Upper lobe of right lung (tissue), 1 donor: Measurements from ENCODE around the gene PDE4B. TPM values are rescaled to one million over a fixed set of nuclear protein-coding genes. Genes with fewer than 3 reads are reported as not detected.

Experiments used
- ATAC-seq: fragments of 200-7000 bp; cut with Tn5 transposase; one replicate; pipeline ENCODE4 v1.9.1; 2020; ENCODE audit warnings: mild to moderate bottlenecking, moderate library complexity
- DNase-seq: peaks from one replicate; pipeline ENCODE4 v3.0.0-alpha.2; 2020
- H3K27ac ChIP-seq: fragments of 200-600 bp; one replicate; pipeline ENCODE4 v1.8.0; 2022
- H3K27me3 ChIP-seq: fragments of 200-600 bp; one replicate; pipeline ENCODE4 v1.8.0; 2022; ENCODE audit warnings: mild to moderate bottlenecking
- H3K36me3 ChIP-seq: fragments of 200-600 bp; one replicate; pipeline ENCODE4 v1.8.0; 2022
- H3K4me1 ChIP-seq: fragments of 200-600 bp; one replicate; pipeline ENCODE4 v1.8.0; 2022
- H3K4me3 ChIP-seq: fragments of 200-600 bp; one replicate; pipeline ENCODE4 v1.8.0; 2022; ENCODE audit warnings: mild to moderate bottlenecking
- H3K9me3 ChIP-seq: fragments of 200-600 bp; one replicate; pipeline ENCODE4 v1.8.0; 2022
- intact Hi-C: fragments of 100-400 bp; cut with DNase I; formaldehyde crosslinking; loops from one replicate; pipeline ENCODE4 v1.11.0; 2022
- total RNA-seq: library from RNA; stranded (reverse); fragmentation: NEBNext Ultra II Directional; extraction: Animal tissue kit (Norgen Biotek cat#: 25700); gene quantifications from one replicate; pipeline ENCODE4 v1.2.1, GENCODE V29; 2021
- TF ChIP-seq, protein P1 (sequence below): fragments of 200-600 bp; IDR thresholded peaks from one replicate; pipeline ENCODE4 v1.8.0; 2022; ENCODE audit warnings: antibody characterized with exemption
- donor health status: DM: no; HTN: yes; CAD: no; lungs with severe emphysema.

The PDE4B gene
- total RNA-seq, 1 donor from 2014 or later, result 14.3 TPM

DNA sequence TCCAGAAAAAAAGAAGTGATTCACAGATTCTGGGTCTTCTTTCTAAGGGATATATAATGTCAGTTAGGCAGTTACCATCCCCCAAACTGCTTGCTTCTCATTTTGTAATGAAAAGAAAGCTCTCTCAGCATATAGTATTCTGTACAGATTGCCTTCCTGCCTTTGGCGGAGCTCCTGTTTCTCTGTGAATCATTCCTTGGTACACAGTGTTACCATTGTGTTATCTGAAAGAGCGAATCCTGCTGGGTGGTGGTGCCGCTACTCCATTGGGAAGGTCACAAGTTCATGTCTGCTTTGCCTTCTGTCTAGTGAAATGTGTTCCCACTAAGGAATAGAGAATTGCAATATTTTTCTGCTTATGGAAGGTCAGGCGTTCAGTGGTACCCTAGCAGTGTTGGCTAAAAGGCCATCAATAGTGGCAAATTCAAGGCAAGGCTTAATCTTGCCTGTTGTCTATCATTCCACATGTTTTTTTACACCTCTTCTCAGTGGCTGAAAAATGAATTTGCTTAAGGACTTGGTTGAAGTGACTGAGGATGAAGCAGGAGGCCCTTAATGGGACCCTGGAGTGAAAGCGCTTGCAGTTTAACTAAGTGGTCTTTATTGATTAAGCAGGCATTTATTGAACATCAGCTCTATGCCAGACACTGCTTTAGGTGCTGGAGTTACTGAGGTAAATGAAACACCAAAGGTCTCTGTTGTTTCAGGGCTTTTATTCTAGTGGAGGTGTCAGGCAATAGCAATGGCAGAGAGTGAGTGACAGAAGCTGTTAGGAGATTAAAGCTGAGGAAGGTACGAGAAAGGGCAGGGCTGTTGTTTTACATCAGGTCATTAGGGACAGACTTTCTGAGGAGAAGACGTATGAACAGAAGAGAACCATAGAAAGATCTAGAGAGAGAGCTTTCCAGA is 186.7 kb downstream of the PDE4B start:
- no peaks in the 10 kb centered on the region for H3K27me3 ChIP-seq
- TF ChIP-seq, protein P1, sequence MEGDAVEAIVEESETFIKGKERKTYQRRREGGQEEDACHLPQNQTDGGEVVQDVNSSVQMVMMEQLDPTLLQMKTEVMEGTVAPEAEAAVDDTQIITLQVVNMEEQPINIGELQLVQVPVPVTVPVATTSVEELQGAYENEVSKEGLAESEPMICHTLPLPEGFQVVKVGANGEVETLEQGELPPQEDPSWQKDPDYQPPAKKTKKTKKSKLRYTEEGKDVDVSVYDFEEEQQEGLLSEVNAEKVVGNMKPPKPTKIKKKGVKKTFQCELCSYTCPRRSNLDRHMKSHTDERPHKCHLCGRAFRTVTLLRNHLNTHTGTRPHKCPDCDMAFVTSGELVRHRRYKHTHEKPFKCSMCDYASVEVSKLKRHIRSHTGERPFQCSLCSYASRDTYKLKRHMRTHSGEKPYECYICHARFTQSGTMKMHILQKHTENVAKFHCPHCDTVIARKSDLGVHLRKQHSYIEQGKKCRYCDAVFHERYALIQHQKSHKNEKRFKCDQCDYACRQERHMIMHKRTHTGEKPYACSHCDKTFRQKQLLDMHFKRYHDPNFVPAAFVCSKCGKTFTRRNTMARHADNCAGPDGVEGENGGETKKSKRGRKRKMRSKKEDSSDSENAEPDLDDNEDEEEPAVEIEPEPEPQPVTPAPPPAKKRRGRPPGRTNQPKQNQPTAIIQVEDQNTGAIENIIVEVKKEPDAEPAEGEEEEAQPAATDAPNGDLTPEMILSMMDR, result no peak
- no peaks in the 10 kb centered on the region for H3K36me3 ChIP-seq
- H3K4me3 ChIP-seq, result no peak overlapping the region
- ATAC-seq (no peak), DNase-seq (no peak)
- intact Hi-C loops, result no loop called here
- H3K27ac ChIP-seq, result no peak overlapping the region
- H3K4me1 ChIP-seq, result no peaks in the 10 kb centered on the region
- no peaks in the 10 kb centered on the region for H3K9me3 ChIP-seq

DNA sequence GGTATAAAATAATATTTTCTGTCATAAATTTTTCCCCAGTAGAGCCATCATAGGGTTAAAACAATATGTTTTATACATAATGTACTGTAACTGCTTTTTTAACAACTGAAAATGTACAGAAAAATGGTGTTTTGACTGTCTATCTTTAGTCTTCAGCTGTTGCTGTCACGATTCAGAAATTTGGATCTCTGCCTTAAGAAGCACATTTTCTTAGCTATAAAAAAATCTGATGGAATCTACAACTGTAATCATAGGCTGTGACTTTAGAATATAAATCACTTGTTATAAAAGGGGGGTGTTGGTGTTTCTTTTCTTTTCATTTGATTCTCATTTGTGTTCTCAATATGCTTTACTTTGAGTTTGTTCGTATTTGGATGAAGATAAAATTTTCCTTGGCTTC is 187.5 kb downstream of the PDE4B start:
- no peak for ATAC-seq
- intact Hi-C loops, result no loop called here
- Histone ChIP-seq H3K27ac (no peak overlapping the region), H3K4me3 (no peak overlapping the region), H3K9me3 (no peaks in the 10 kb centered on the region), H3K36me3 (no peaks in the 10 kb centered on the region), H3K4me1 (no peaks in the 10 kb centered on the region), H3K27me3 (no peaks in the 10 kb centered on the region)
- DNase-seq, result no peak
- TF ChIP-seq, protein P1, result no peak

DNA sequence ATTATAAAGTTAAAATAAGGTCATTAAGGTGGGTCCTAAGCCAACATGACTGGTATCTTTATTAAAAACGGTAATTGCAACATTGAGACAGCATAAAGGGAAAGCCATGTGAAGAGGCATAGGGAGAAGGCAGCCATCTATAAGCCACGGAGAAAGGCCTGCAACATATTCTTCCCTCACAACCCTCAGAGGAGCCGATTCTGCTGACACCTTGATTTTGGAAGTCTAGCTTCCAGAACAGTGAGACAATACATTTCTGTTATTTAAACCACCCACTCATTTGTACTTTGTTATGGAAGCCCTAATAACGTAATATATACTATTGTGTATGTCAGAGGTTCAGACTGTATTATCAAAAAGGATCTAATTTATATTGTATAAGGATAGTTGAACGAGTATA is 190.8 kb downstream of the PDE4B start:
- Histone ChIP-seq H3K4me1 (no peaks in the 10 kb centered on the region), H3K9me3 (no peaks in the 10 kb centered on the region), H3K27ac (no peak overlapping the region), H3K36me3 (no peaks in the 10 kb centered on the region), H3K4me3 (no peak overlapping the region), H3K27me3 (no peaks in the 10 kb centered on the region)
- ATAC-seq (no peak), DNase-seq (no peak)
- TF ChIP-seq, protein P1, result no peak
- intact Hi-C loops, result no loop called here

DNA sequence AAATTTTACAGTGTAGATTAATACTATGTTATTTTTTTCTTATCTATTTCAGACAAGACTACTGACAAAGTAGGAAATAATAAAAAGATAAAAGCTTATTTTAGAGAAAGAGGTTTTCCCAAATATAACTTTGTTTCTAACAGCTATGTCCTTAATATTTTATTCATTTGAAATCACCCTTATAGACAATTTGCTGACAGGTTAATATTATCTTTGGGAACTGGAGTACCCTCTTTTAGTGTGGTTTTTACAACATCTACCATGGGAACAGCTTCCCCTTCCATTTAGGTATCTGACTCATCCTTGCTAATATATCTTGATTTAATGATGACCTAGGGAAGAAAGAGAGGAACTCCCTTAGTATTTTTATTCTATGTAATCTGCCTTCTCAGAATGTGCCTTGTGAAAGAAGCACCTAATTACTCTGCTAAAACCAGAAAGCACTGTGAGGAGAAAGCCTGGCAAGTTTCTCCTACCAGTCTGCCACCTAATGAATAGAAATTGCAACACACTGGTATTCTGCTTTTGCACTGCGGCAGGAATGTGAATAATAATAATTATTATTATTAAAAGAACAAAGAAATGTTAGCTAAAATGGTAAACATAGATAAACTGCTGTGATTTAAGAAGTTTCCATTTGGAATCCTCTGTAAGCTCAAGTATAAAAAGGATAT is 192.8 kb downstream of the PDE4B start:
- TF ChIP-seq, protein P1, result no peak
- no peaks in the 10 kb centered on the region for H3K36me3 ChIP-seq
- no peaks in the 10 kb centered on the region for H3K4me1 ChIP-seq
- H3K9me3 ChIP-seq, result no peaks in the 10 kb centered on the region
- no peak overlapping the region for H3K4me3 ChIP-seq
- no peaks in the 10 kb centered on the region for H3K27me3 ChIP-seq
- ATAC-seq (no peak), DNase-seq (no peak)
- intact Hi-C loops, result no loop called here
- H3K27ac ChIP-seq, result no peak overlapping the region

DNA sequence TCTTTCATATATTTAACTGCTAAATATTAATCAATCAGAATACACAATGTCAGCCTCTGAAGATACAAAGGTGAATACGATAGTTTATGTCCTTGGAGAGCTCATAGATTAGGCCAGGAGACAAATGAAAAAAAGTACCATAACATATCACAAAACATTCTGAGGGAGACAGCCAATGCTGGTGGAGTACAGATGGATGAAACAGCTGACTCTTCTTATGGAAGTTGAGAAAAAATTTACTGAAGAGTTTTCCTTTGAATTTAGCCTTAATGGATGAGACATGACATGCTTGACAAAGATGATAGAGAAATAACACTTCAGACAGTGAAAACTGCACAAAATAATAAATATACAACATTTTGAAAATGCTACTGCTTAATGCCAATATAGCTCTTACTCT is 193.5 kb downstream of the PDE4B start:
- Histone ChIP-seq H3K27ac (no peak overlapping the region), H3K4me3 (no peak overlapping the region), H3K36me3 (no peaks in the 10 kb centered on the region), H3K9me3 (no peaks in the 10 kb centered on the region), H3K4me1 (no peaks in the 10 kb centered on the region), H3K27me3 (no peaks in the 10 kb centered on the region)
- ATAC-seq (no peak), DNase-seq (no peak)
- TF ChIP-seq, protein P1, result no peak
- intact Hi-C loops, result no loop called here
